Large intestine (tissue), 3 donors: ENCODE results near the gene PFDN6. TPM values are rescaled to one million over a fixed set of nuclear protein-coding genes. Genes with fewer than 3 reads are reported as not detected.
"Not testable (repeated sequence)": the region's sequence is repeated elsewhere in the genome, so short reads cannot be mapped to it uniquely, and the experiment has no call there.

Experiments used
- DNase-seq, 2 donors: peaks; one replicate each; pipeline versions ENCODE4 v3.0.0 to v3.0.0-alpha.2; 2013
- H3K27ac ChIP-seq: one replicate; pipeline ENCODE4 v1.5.1; 2013; ENCODE audit warnings: low read length
- H3K27me3 ChIP-seq: 2 replicates; pipeline ENCODE4 v1.6.1; 2013; ENCODE audit warnings: low read length; ENCODE audit not compliant: control insufficient read depth, insufficient read depth
- H3K36me3 ChIP-seq: 2 replicates; pipeline ENCODE4 v1.6.1; 2013; ENCODE audit warnings: low read length; ENCODE audit not compliant: control insufficient read depth, insufficient read depth
- H3K4me1 ChIP-seq: one replicate; pipeline ENCODE4 v1.6.1; 2013; ENCODE audit warnings: low read length; ENCODE audit not compliant: control insufficient read depth, insufficient read depth
- H3K4me3 ChIP-seq: one replicate; pipeline ENCODE4 v1.5.1; 2013; ENCODE audit warnings: low read length
- H3K9me3 ChIP-seq: one replicate; pipeline ENCODE4 v1.6.1; 2013; ENCODE audit warnings: mild to moderate bottlenecking, low read depth, low read length, moderate library complexity; ENCODE audit not compliant: control insufficient read depth
- WGBS: methylation state at CpG from one replicate; pipeline ENCODE4 v1.1.5; 2013; ENCODE audit warnings: low lambda C conversion rate; ENCODE audit not compliant: insufficient coverage; 5-methylcytosine and 5-hydroxymethylcytosine counted together
- polyA plus RNA-seq: library from polyadenylated mRNA; unstranded; fragments of 120-200 nt; gene quantifications from one replicate; pipeline ENCODE4 v1.2.1, GENCODE V29; 2013

PFDN6 gene
- polyA plus RNA-seq, 1 donor = 80.5 TPM

DNA sequence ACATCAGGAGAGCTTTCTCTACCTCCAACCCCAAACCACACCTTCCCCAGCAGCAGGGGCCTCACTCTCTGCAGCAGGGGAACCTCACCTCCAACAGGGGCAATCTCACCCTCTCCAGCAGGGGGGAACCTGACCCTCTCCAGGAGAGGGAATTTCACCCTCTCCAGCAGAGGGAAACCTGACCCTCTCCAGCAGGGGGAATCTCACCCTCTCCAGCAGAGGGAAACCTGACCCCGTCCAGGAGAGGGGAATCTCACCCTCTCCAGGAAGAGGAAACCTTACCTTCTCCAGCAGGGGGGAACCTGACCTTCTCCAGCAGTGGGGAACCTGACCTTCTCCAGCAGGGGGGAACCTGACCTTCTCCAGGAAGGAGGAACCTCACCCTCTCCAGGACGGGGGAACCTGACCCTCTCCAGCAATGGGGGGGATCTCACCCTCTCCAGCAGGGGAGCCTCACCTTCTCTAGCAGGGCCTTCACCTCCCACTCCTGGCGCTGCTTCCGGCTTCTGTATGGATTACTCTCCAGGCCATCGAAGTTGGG lies 9.4 kb upstream of the PFDN6 start:
- Histone ChIP-seq H3K27ac (no peak overlapping the region), H3K9me3 (no peaks in the 10 kb centered on the region), H3K4me3 (no peak overlapping the region), H3K4me1 (peaks cover 18% of the 10 kb centered on the region), H3K27me3 (no peaks in the 10 kb centered on the region), H3K36me3 (peaks cover 65% of the 10 kb centered on the region)
- DNase-seq = peak in 1 of 2 donors; percentile 54
- WGBS = no CpG with 5 or more reads among the region's 5 CpGs

DNA sequence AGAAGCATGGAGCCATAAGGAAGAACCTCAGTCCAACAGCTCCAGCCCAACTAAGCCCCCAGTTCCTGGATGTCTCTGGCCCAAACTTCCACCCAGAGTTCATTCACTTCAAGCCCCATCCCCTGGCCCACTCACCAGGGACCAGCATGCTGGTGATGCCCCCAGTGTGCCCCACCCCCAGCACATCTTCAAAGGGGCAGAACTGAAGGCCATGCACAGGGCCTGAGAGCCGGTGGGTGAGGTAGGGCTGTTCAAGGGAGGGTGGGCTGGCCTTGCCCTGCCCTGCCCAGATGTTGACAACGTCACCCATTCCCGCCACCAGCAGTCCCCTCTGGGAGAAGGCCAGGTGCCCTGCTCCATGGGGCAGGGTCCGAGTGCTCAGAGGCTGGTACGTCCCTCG lies 8.9 kb upstream of the PFDN6 start:
- no peak for DNase-seq
- Histone ChIP-seq H3K27ac (no peak overlapping the region), H3K36me3 (peaks cover 64% of the 10 kb centered on the region), H3K9me3 (no peaks in the 10 kb centered on the region), H3K4me3 (no peak overlapping the region), H3K27me3 (no peaks in the 10 kb centered on the region), H3K4me1 (peaks cover 14% of the 10 kb centered on the region)
- no CpG with 5 or more reads among the region's 6 CpGs for WGBS

DNA sequence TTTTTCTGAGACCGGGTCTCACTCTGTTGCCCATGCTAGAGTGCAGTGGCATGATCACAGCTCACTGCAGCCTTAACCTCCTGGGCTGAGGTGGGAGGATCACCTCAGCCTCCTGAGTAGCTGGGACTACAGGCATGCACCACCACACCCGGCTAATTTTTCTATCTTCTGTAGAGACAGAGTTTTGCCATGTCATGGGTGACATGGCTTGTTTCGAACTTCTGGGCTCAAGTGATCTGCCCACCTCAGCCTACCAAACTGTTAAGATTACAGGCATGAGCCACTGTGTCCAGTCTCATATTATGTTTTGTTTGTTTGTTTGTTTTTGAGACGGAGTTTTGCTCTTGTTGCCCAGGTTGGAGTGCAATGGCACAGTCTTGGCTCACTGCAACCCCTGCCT lies 4.2 kb upstream of the PFDN6 start:
- peaks cover 51% of the 10 kb centered on the region for H3K36me3 ChIP-seq
- DNase-seq, H3K27me3 ChIP-seq, H3K4me3 ChIP-seq, H3K27ac ChIP-seq, H3K9me3 ChIP-seq: not testable (repeated sequence)
- 100% methylated on average over 1 of the region's 4 CpGs for WGBS
- peaks cover 14% of the 10 kb centered on the region for H3K4me1 ChIP-seq

GRCh38 chr6:33286946-33287914 lies 2.2 kb upstream of the PFDN6 start:
- Histone ChIP-seq H3K4me1 (peaks cover 15% of the 10 kb centered on the region), H3K27ac (no peak overlapping the region), H3K27me3 (no peaks in the 10 kb centered on the region), H3K4me3 (no peak overlapping the region), H3K9me3 (no peaks in the 10 kb centered on the region), H3K36me3 (peaks cover 56% of the 10 kb centered on the region)
- no CpG with 5 or more reads among the region's 22 CpGs for WGBS
- DNase-seq = no peak

- H3K27ac ChIP-seq = peak overlapping the region; percentile 6
- no peak for DNase-seq
- H3K36me3 ChIP-seq = peaks cover 56% of the 10 kb centered on the region
- H3K4me1 ChIP-seq = peaks cover 15% of the 10 kb centered on the region
- peak overlapping the region; percentile 74 for H3K4me3 ChIP-seq
- no peaks in the 10 kb centered on the region for H3K9me3 ChIP-seq
- WGBS = no CpG with 5 or more reads among the region's 21 CpGs
- H3K27me3 ChIP-seq = no peaks in the 10 kb centered on the region
Observed at GRCh38 chr6:33288141-33288920, 1.1 kb upstream of the PFDN6 start.

DNA sequence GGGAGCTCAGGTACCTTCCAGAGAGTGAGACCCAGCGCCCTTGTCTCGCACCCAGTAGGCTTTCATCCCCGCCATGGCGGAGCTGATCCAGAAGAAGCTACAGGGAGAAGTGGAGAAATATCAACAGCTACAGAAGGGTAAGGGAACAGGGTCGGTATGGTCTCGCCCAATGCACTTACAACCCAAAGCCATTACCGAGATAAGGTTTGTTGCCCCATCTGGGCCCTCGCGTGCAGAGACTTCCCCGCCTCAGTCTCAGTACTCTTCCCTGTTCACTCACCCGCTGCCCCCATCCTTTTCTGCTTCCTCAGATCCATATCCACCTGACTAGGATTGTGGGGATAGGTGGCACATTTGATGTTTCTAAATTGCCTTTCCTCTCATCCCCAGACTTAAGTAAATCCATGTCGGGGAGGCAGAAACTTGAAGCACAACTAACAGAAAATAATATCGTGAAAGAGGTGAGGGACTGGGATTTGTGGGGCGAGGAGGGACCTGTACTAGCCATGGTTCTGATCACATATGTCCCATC lies 449 bp downstream of the PFDN6 start:
- H3K4me3 ChIP-seq = peak overlapping the region; percentile 74
- no peaks in the 10 kb centered on the region for H3K9me3 ChIP-seq
- DNase-seq = no peak
- peaks cover 58% of the 10 kb centered on the region for H3K36me3 ChIP-seq
- H3K4me1 ChIP-seq = peaks cover 15% of the 10 kb centered on the region
- 0% methylated on average over 2 of the region's 14 CpGs for WGBS
- peak overlapping the region; percentile 5 for H3K27ac ChIP-seq
- H3K27me3 ChIP-seq = no peaks in the 10 kb centered on the region

DNA sequence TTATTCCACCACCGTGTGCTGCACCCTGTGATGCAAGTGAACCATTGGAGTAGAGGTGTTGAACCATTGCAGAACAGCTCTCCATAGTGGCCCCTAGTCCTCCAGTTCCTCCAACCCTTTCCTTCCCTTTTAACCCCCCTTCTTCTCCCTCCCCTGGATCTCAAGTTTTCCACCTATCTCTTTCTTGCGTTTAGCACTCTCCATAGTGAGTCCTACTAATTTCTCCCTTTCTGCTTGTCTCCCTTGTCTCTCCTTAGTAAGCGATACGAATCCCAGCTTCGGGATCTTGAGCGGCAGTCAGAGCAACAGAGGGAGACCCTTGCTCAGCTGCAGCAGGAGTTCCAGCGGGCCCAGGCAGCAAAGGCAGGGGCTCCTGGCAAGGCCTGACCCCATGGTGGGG lies 1.1 kb downstream of the PFDN6 start:
- Histone ChIP-seq H3K36me3 (peaks cover 59% of the 10 kb centered on the region), H3K27ac (no peak overlapping the region), H3K4me1 (peaks cover 15% of the 10 kb centered on the region), H3K4me3 (peak overlapping the region; percentile 74), H3K27me3 (no peaks in the 10 kb centered on the region), H3K9me3 (no peaks in the 10 kb centered on the region)
- 50% methylated on average over 2 of the region's 7 CpGs for WGBS
- DNase-seq = no peak

GRCh38 chr6:33292996-33293682 lies 3.7 kb downstream of the PFDN6 start:
- no peak overlapping the region for H3K27ac ChIP-seq
- no peak overlapping the region for H3K4me3 ChIP-seq
- WGBS = no CpG with 5 or more reads among the region's 16 CpGs
- H3K27me3 ChIP-seq = no peaks in the 10 kb centered on the region
- DNase-seq = no peak
- H3K36me3 ChIP-seq = peaks cover 52% of the 10 kb centered on the region
- H3K4me1 ChIP-seq = peaks cover 12% of the 10 kb centered on the region
- H3K9me3 ChIP-seq = no peaks in the 10 kb centered on the region

GRCh38 chr6:33294086-33294823 lies 4.9 kb downstream of the PFDN6 start:
- no peak overlapping the region for H3K4me3 ChIP-seq
- no peaks in the 10 kb centered on the region for H3K9me3 ChIP-seq
- H3K36me3 ChIP-seq = peaks cover 52% of the 10 kb centered on the region
- H3K27me3 ChIP-seq = no peaks in the 10 kb centered on the region
- H3K27ac ChIP-seq = no peak overlapping the region
- H3K4me1 ChIP-seq = peaks cover 7% of the 10 kb centered on the region
- 100% methylated on average over 1 of the region's 10 CpGs for WGBS
- DNase-seq = no peak
